H9 (cell line): Measurements from ENCODE around the gene ATOX1. TPM values are rescaled to one million over a fixed set of nuclear protein-coding genes. Genes with fewer than 3 reads are reported as not detected.

ENCODE experiments used
- DNase-seq: peaks from one replicate; pipeline ENCODE4 v3.0.0-alpha.2; 2017
- H2AFZ ChIP-seq: one replicate; pipeline ENCODE4 v1.6.1; 2013; ENCODE audit warnings: mild to moderate bottlenecking, low read length, control low read depth, moderate library complexity
- H2AK5ac ChIP-seq: 2 replicates; pipeline ENCODE4 v1.6.1; 2013; ENCODE audit warnings: low read length, control low read depth, mixed read lengths; ENCODE audit not compliant: insufficient read length
- H2BK120ac ChIP-seq: one replicate; pipeline ENCODE4 v1.6.1; 2013; ENCODE audit warnings: low read depth, mild to moderate bottlenecking, low read length, control low read depth, inconsistent platforms; ENCODE audit not compliant: poor library complexity, severe bottlenecking
- H2BK12ac ChIP-seq: 2 replicates; pipeline ENCODE4 v1.6.1; 2013; ENCODE audit warnings: low read length, control low read depth, mixed read lengths, low read depth; ENCODE audit not compliant: insufficient read length
- H2BK15ac ChIP-seq: 2 replicates; pipeline ENCODE4 v1.6.1; 2013; ENCODE audit warnings: low read depth, low read length, control low read depth
- H2BK20ac ChIP-seq: one replicate; pipeline ENCODE4 v1.6.1; 2013; ENCODE audit warnings: low read depth, mild to moderate bottlenecking, low read length, control low read depth, inconsistent platforms; ENCODE audit not compliant: poor library complexity, severe bottlenecking
- H2BK5ac ChIP-seq: 2 replicates; pipeline ENCODE4 v1.6.1; 2013; ENCODE audit warnings: low read length, control low read depth, mixed read lengths; ENCODE audit not compliant: insufficient read length
- H3K14ac ChIP-seq: 2 replicates; pipeline ENCODE4 v1.6.1; 2013; ENCODE audit warnings: low read length, control low read depth; ENCODE audit not compliant: insufficient read depth
- H3K18ac ChIP-seq: 2 replicates; pipeline ENCODE4 v1.6.1; 2013; ENCODE audit warnings: low read depth, mild to moderate bottlenecking, mixed read lengths, low read length, control low read depth; ENCODE audit not compliant: insufficient read length
- H3K23ac ChIP-seq: 2 replicates; pipeline ENCODE4 v1.6.1; 2013; ENCODE audit warnings: low read length, control low read depth, mixed read lengths, low read depth; ENCODE audit not compliant: insufficient read length
- H3K23me2 ChIP-seq: 2 replicates; pipeline ENCODE4 v1.6.1; 2013; ENCODE audit warnings: low read depth, mild to moderate bottlenecking, mixed read lengths, low read length, control low read depth; ENCODE audit not compliant: insufficient read length, poor library complexity, severe bottlenecking
- H3K27ac ChIP-seq: 2 replicates; pipeline ENCODE4 v1.5.1; 2013; ENCODE audit warnings: low read length, control low read depth, mixed read lengths, low read depth; ENCODE audit not compliant: insufficient read length
- H3K27me3 ChIP-seq: 2 replicates; pipeline ENCODE4 v1.6.1; 2013; ENCODE audit warnings: low read length, control low read depth, inconsistent platforms; ENCODE audit not compliant: insufficient read depth
- H3K4ac ChIP-seq: 2 replicates; pipeline ENCODE4 v1.6.1; 2013; ENCODE audit warnings: low read depth, mild to moderate bottlenecking, control low read depth, inconsistent platforms, low read length, moderate library complexity
- H3K4me1 ChIP-seq: 2 replicates; pipeline ENCODE4 v1.6.1; 2013; ENCODE audit warnings: low read length, control low read depth, inconsistent platforms; ENCODE audit not compliant: insufficient read depth
- H3K4me2 ChIP-seq: 2 replicates; pipeline ENCODE4 v1.6.1; 2013; ENCODE audit warnings: low read length, control low read depth, mixed read lengths; ENCODE audit not compliant: insufficient read length, insufficient read depth
- H3K56ac ChIP-seq: 2 replicates; pipeline ENCODE4 v1.6.1; 2013; ENCODE audit warnings: low read depth, mild to moderate bottlenecking, mixed read lengths, low read length, control low read depth; ENCODE audit not compliant: insufficient read length
- H3K79me1 ChIP-seq: 2 replicates; pipeline ENCODE4 v1.6.1; 2013; ENCODE audit warnings: low read depth, mild to moderate bottlenecking, moderate library complexity, low read length, control low read depth, inconsistent platforms; ENCODE audit not compliant: insufficient read depth, poor library complexity, severe bottlenecking
- H3K79me2 ChIP-seq: 2 replicates; pipeline ENCODE4 v1.6.1; 2013; ENCODE audit warnings: low read length, control low read depth, inconsistent platforms; ENCODE audit not compliant: insufficient read depth
- H3K9ac ChIP-seq: 2 replicates; pipeline ENCODE4 v1.6.1; 2013; ENCODE audit warnings: low read length, control low read depth, mixed read lengths; ENCODE audit not compliant: insufficient read length; ENCODE audit errors: extremely low read depth
- H3K9me3 ChIP-seq: one replicate; pipeline ENCODE4 v1.6.1; 2013; ENCODE audit warnings: low read depth, low read length, inconsistent platforms; ENCODE audit not compliant: control insufficient read depth
- H3T11ph ChIP-seq: one replicate; pipeline ENCODE4 v1.6.1; 2013; ENCODE audit warnings: mild to moderate bottlenecking, low read length, control low read depth, inconsistent platforms
- H4K20me1 ChIP-seq: one replicate; pipeline ENCODE4 v1.6.1; 2013; ENCODE audit not compliant: control insufficient read depth, insufficient read length, insufficient read depth
- H4K5ac ChIP-seq: 2 replicates; pipeline ENCODE4 v1.6.1; 2013; ENCODE audit warnings: low read depth, mild to moderate bottlenecking, mixed read lengths, low read length, control low read depth; ENCODE audit not compliant: insufficient read length
- H4K8ac ChIP-seq: replicated peaks from 2 replicates; pipeline ENCODE4 v1.6.1; 2013; ENCODE audit warnings: low read length, control low read depth, mixed read lengths, low read depth; ENCODE audit not compliant: insufficient read length
- H4K91ac ChIP-seq: 2 replicates; pipeline ENCODE4 v1.6.1; 2013; ENCODE audit warnings: low read depth, mild to moderate bottlenecking, moderate library complexity, mixed read lengths, low read length, control low read depth; ENCODE audit not compliant: insufficient read length
- H3K27ac Mint-ChIP-seq, 3 experiments: 2 replicates in 2 of 3; 3 replicates in 1 of 3; pipeline ENCODE4 v1.8.0; 2020 to 2021; ENCODE audit warnings: mixed read lengths in 3 of 3, mild to moderate bottlenecking in 1 of 3, moderate library complexity in 1 of 3
- H3K27me3 Mint-ChIP-seq: 2 replicates; pipeline ENCODE4 v1.8.0; 2021; ENCODE audit warnings: low read depth, mild to moderate bottlenecking, moderate library complexity, mixed read lengths
- H3K36me3 Mint-ChIP-seq, 3 experiments: 2 replicates in 2 of 3; 3 replicates in 1 of 3; pipeline ENCODE4 v1.8.0; 2020 to 2021; ENCODE audit warnings: low read depth in 3 of 3, mixed read lengths in 3 of 3; ENCODE audit not compliant: insufficient read depth in 1 of 3
- H3K4me1 Mint-ChIP-seq, 2 experiments: 2 replicates each; pipeline ENCODE4 v1.8.0; 2020; ENCODE audit warnings: mixed read lengths in 2 of 2
- H3K4me3 Mint-ChIP-seq, 2 experiments: 2 replicates in 1 of 2; 3 replicates in 1 of 2; pipeline ENCODE4 v1.8.0; 2020 to 2021; ENCODE audit warnings: mild to moderate bottlenecking in 2 of 2, mixed read lengths in 2 of 2, moderate library complexity in 1 of 2
- H3K9me3 Mint-ChIP-seq, 2 experiments: 2 replicates in 1 of 2; 3 replicates in 1 of 2; pipeline ENCODE4 v1.8.0; 2020; ENCODE audit warnings: mild to moderate bottlenecking in 2 of 2, mixed read lengths in 2 of 2, moderate library complexity in 1 of 2
- CTCF ChIP-seq: fragments of 200-600 bp; sonication (generic); conservative IDR thresholded peaks from 3 replicates; pipeline ENCODE4 v1.8.0; 2021; ENCODE audit warnings: antibody characterized with exemption, mild to moderate bottlenecking
- WGBS: extraction: QIAGEN DNeasy Blood & Tissue Kit; methylation state at CpG from one replicate; pipeline ENCODE4 v1.1.7; 2013; ENCODE audit warnings: missing lambda C conversion rate, low lambda C conversion rate, mixed read lengths; ENCODE audit not compliant: insufficient read length; ENCODE audit errors: extremely low coverage; 5-methylcytosine and 5-hydroxymethylcytosine counted together
- total RNA-seq: library from RNA; stranded (reverse); gene quantifications from 2 replicates; pipeline ENCODE4 v1.2.1, GENCODE V29; 2021

The ATOX1 gene
- total RNA-seq, 1 experiment from 2014 or later = 75.0 TPM

- Histone ChIP-seq H4K20me1 (no peaks in the 10 kb centered on the region), H3K27ac (no peak overlapping the region), H3K4me2 (no peak overlapping the region), H3K56ac (no peak overlapping the region), H3K79me2 (peaks cover 10% of the 10 kb centered on the region; the same call in 1 of the 2 replicates), H4K8ac (no peak overlapping the region), H2BK15ac (no peak overlapping the region), H3K9ac (no peak overlapping the region), H2BK120ac (no peak overlapping the region), H3K9me3 (no peaks in the 10 kb centered on the region), H4K5ac (no peak overlapping the region), H3K4me1 (no peaks in the 10 kb centered on the region), H3K23ac (no peak overlapping the region), H2BK12ac (no peak overlapping the region), H3K4ac (no peak overlapping the region), H2AFZ (no peak overlapping the region), H3K23me2 (no peaks in the 10 kb centered on the region), H3K27me3 (no peaks in the 10 kb centered on the region), H2BK20ac (no peak overlapping the region), H2BK5ac (no peak overlapping the region), H4K91ac (no peak overlapping the region), H2AK5ac (no peak overlapping the region), H3K79me1 (peaks cover 12% of the 10 kb centered on the region), H3T11ph (no peak overlapping the region), H3K14ac (no peak overlapping the region), H3K18ac (no peak overlapping the region)
- Mint-ChIP-seq H3K27me3 (no peaks in the 10 kb centered on the region; the same call in 1 of the 2 replicates), H3K4me3 (no peak overlapping the region), H3K27ac (peak overlapping the region in 1 of 3 experiments; percentile 53; a peak in 1 of 7 replicates), H3K4me1 (no peaks in the 10 kb centered on the region), H3K36me3 (peaks cover 58 to 94% (median 93%) of the 10 kb centered on the region in 3 experiments), H3K9me3 (no peaks in the 10 kb centered on the region)
- DNase-seq = no peak
- no CpG with 5 or more reads among the region's 3 CpGs for WGBS
- no peak for TF ChIP-seq CTCF
Observed at GRCh38 chr5:151798674-151799073, 40.2 kb upstream of the ATOX1 start.
